A673 (cell line): Measurements from ENCODE around the gene VCPKMT.

Experiments used
- EZH2 ChIP-seq: fragments of 200-600 bp; sonication (generic); IDR thresholded peaks from 2 replicates; pipeline ENCODE4 v1.6.1; 2017; ENCODE audit warnings: borderline replicate concordance, low read depth, mild to moderate bottlenecking, mixed read lengths, antibody characterized with exemption, low read length; ENCODE audit not compliant: poor library complexity, severe bottlenecking
- TF ChIP-seq, protein P1 (sequence below): fragments of 300-800, 200-600 bp; sonication (generic); conservative IDR thresholded peaks from 2 replicates; pipeline ENCODE4 v1.5.1; 2017; ENCODE audit warnings: low read depth, mild to moderate bottlenecking, antibody characterized with exemption, low read length, moderate library complexity, mixed read lengths

DNA sequence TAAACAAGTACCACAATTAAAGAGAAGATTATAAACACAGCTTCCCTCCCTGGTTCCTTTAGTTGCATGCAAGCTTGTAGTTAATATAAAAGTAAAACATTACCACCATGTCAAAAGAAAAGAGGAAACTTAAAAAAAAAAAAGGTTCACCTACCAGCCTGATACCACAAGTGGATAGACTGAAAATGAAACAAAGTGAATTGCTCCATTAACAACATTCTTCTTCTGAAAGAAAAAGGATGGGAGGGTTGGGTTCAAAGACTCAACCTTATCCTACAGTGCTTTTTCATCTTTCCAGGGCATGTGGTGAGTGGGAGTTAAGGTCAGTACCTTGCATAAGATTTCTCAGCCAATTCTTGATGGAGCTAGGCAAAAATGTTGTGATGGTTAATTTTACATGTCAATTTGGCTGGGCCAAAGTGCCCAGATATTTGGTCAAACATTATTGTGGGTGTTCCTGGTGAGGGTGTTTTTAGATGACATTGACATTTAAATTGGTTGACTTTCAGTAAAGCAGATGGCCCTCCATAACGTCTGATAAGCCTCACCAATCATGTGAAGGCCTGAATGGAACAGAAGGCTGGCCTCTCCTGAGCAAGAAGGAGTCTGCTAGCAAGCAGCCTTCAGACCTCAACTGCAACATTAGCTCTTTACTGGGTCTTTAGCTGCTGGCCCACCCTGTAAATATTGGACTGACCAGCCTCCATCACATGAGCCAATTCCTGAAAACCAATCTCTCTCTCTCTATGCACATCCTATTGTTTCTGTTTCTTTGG is 28.8 kb downstream of the VCPKMT start:
- TF ChIP-seq, protein P1, sequence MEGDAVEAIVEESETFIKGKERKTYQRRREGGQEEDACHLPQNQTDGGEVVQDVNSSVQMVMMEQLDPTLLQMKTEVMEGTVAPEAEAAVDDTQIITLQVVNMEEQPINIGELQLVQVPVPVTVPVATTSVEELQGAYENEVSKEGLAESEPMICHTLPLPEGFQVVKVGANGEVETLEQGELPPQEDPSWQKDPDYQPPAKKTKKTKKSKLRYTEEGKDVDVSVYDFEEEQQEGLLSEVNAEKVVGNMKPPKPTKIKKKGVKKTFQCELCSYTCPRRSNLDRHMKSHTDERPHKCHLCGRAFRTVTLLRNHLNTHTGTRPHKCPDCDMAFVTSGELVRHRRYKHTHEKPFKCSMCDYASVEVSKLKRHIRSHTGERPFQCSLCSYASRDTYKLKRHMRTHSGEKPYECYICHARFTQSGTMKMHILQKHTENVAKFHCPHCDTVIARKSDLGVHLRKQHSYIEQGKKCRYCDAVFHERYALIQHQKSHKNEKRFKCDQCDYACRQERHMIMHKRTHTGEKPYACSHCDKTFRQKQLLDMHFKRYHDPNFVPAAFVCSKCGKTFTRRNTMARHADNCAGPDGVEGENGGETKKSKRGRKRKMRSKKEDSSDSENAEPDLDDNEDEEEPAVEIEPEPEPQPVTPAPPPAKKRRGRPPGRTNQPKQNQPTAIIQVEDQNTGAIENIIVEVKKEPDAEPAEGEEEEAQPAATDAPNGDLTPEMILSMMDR = no peak
- no peak for TF ChIP-seq EZH2
